Muscle layer of colon (tissue), 2 donors: Measurements from ENCODE around the gene OR1J1.

Experiments
- H3K27ac ChIP-seq: one replicate; pipeline ENCODE4 v1.7.0; 2013; ENCODE audit warnings: low read depth, mild to moderate bottlenecking, low read length, moderate library complexity
- H3K27me3 ChIP-seq, 2 donors: one replicate each; pipeline ENCODE4 v1.7.0; 2013; ENCODE audit warnings: low read length in 2 of 2, mild to moderate bottlenecking in 2 of 2; ENCODE audit not compliant: insufficient read depth in 2 of 2, control insufficient read depth in 1 of 2
- H3K36me3 ChIP-seq: one replicate; pipeline ENCODE4 v1.7.0; 2013; ENCODE audit warnings: mild to moderate bottlenecking, low read length; ENCODE audit not compliant: insufficient read depth
- H3K4me1 ChIP-seq: one replicate; pipeline ENCODE4 v1.7.0; 2013; ENCODE audit warnings: mild to moderate bottlenecking, low read length; ENCODE audit not compliant: insufficient read depth
- H3K4me3 ChIP-seq, 2 donors: one replicate each; pipeline ENCODE4 v1.7.0; 2013; ENCODE audit warnings: low read length in 2 of 2, low read depth in 1 of 2, mild to moderate bottlenecking in 1 of 2, moderate library complexity in 1 of 2
- H3K9ac ChIP-seq: one replicate; pipeline ENCODE4 v1.7.0; 2013; ENCODE audit warnings: low read length
- H3K9me3 ChIP-seq: one replicate; pipeline ENCODE4 v1.7.0; 2013; ENCODE audit warnings: mild to moderate bottlenecking, low read length
- donor health status: abdominal sarcoma.
- donor health status: Adenocarcinoma of cecum.

OR1J1 gene

GRCh38 chr9:122474561-122474960, 3.2 kb downstream of the OR1J1 start:
- H3K4me3 ChIP-seq = no peak overlapping the region
- no peak overlapping the region for H3K9ac ChIP-seq
- H3K27ac ChIP-seq = no peak overlapping the region
- no peaks in the 10 kb centered on the region for H3K36me3 ChIP-seq
- no peaks in the 10 kb centered on the region for H3K9me3 ChIP-seq
- H3K4me1 ChIP-seq = peaks cover 11% of the 10 kb centered on the region
- no peaks in the 10 kb centered on the region for H3K27me3 ChIP-seq

GRCh38 chr9:122468735-122469134, 9.0 kb downstream of the OR1J1 start:
- H3K9ac ChIP-seq = no peak overlapping the region
- H3K4me1 ChIP-seq = peaks cover 30% of the 10 kb centered on the region
- H3K27ac ChIP-seq = no peak overlapping the region
- H3K36me3 ChIP-seq = no peaks in the 10 kb centered on the region
- no peaks in the 10 kb centered on the region for H3K9me3 ChIP-seq
- no peaks in the 10 kb centered on the region for H3K27me3 ChIP-seq
- H3K4me3 ChIP-seq = no peak overlapping the region

DNA sequence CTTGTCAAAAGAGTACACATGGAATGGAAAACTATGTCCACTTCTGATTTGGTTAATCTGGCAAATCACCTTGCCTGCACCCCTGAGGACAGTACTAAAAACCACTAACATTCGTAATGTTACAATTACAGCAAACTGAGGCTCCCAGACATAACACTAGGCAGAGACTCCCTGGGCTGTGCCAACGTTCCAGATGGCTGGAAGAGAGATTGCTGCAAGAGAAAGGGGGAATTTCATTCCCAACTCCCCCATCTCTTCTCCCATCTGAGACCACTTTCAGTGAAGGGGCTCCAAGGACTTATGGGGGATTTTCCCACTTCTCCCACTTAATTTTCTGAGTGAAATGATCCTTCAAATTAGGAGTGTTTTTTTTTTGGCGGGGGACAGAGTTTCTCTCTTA, 11.3 kb downstream of the OR1J1 start:
- Histone ChIP-seq H3K9ac (no peak overlapping the region), H3K27me3 (no peaks in the 10 kb centered on the region), H3K4me1 (peaks cover 19% of the 10 kb centered on the region), H3K9me3 (no peaks in the 10 kb centered on the region), H3K4me3 (no peak overlapping the region), H3K36me3 (no peaks in the 10 kb centered on the region), H3K27ac (no peak overlapping the region)

DNA sequence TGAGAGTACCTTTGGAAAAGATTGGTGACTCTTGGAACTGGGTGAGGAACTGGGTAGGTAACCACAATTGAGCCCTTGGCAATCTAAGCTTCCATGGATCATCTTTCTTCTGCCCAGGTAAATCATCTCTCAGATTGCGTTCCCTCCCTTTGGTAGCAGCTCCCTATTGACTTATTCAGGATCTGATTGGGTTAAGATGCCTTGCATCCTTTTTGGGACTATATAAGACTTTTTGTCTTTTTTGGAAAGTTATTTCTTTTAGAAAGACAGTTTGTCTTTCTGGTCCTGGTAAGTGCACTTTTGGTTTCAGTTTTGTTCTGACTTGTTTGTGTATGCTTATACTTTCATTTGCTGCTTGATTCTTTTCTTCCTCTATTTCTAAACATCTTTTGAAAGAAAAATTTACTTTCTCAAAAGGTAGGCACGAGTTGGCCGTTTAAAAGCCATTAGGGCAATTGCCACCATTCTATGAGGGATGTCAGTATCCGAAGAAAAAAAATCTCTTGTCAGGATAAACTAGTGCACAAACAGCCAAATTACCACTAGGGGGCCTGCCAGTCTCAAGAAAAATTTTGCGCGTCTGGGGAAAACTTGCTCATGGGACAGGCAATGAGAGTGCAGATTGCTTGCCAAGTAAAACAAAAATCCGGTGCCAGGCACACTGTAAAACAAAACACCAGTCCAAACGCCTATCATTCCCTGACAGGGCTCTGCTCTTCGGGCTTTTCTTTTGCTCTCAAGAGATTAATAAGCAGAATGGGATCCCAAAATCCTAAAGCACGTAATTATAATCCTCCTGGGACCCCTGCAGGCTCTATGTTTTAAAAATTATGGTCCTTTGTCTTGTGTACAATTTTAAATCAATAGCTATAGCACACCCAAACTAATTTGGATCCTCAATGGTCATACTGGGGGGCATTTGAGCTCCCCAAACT, 12.8 kb downstream of the OR1J1 start:
- peak overlapping the region; percentile 31 for H3K9ac ChIP-seq
- no peak overlapping the region for H3K27ac ChIP-seq
- no peaks in the 10 kb centered on the region for H3K36me3 ChIP-seq
- peak overlapping the region in 1 of 2 donors; percentile 61 for H3K4me3 ChIP-seq
- H3K27me3 ChIP-seq = no peaks in the 10 kb centered on the region
- no peaks in the 10 kb centered on the region for H3K9me3 ChIP-seq
- peaks cover 19% of the 10 kb centered on the region for H3K4me1 ChIP-seq

DNA sequence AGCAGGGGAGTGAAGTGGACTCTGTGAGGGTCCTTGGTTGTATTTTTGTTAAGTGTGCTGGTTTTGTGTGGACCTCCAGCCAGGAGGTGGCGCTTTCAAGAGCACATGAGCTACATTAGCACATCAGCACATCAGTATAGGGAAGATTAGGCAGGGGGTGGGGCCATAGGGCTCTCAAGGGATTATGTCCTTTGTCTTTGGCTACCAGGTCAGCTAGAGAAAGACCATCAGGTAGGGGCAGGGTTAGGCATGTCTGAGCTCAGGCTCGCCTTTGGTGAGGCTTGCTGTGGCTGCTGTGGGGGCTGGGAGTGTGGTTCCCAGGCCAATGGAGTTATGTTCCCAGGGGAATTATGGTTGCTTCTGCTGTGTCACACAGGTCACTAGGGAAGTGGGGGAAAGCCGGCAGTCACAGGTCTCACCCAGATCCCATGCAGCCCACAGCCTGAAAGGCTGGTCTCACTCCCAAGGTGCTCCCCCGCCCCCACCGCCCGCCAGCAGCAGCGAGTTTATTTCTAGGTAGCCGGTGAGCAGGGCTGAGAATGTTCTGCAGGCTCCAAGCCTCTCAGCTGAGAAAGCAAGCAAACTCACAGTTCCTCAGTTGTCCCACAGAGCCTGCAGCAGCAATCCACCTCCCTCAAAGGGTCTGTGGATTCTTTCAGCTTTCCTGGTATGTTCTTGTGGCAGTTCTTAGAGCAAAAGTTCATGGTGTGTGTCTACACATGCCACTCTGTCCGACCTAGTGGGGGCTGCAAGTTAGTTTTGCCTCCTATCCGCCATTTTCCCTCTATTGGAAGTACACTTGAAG, 13.7 kb downstream of the OR1J1 start:
- peaks cover 19% of the 10 kb centered on the region for H3K4me1 ChIP-seq
- H3K27ac ChIP-seq = no peak overlapping the region
- H3K27me3 ChIP-seq = no peaks in the 10 kb centered on the region
- no peaks in the 10 kb centered on the region for H3K9me3 ChIP-seq
- H3K9ac ChIP-seq = peak overlapping the region; percentile 31
- no peaks in the 10 kb centered on the region for H3K36me3 ChIP-seq
- H3K4me3 ChIP-seq = peak overlapping the region in 1 of 2 donors; percentile 61

DNA sequence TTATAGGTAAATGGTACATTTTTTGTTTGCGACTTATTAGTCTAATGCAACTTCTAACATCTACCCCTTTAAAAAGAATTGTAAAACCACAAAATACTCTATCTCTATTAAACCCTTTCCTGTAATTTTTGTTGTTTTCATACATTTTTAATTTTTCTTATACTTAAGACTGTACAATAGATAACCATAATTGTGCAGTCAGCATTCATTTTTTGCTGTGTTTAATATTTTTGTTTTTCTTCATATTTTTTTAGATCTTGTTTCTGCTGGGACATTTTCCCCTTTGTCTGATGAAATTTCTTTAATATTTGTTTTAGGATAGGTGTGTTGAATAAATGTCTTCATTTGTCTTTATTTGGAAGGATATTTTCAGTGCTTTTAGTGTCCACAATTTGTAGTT, 19.9 kb downstream of the OR1J1 start:
- no peaks in the 10 kb centered on the region for H3K36me3 ChIP-seq
- no peak overlapping the region for H3K27ac ChIP-seq
- no peak overlapping the region for H3K4me3 ChIP-seq
- no peak overlapping the region for H3K9ac ChIP-seq
- no peaks in the 10 kb centered on the region for H3K27me3 ChIP-seq
- H3K4me1 ChIP-seq = peaks cover 3% of the 10 kb centered on the region
- H3K9me3 ChIP-seq = no peaks in the 10 kb centered on the region

DNA sequence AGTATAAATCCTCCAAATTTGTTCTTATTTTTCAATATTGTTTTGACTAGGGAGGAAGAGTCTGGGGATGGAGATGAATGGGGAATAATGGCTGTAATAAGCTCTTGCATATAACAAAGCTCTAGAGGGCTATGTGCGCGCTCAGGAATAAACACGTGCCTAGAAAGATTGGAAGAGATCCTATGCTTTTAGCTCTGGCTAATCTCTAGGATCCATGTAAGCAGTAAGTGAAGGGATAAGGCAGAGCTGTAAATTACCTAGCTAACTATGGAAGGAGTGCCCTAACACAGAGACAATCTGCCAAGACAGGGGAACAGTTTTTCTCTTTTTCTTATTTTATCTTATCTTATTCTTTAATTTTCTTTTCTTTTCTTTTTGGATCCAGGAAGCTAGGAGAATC, 21.6 kb downstream of the OR1J1 start:
- no peaks in the 10 kb centered on the region for H3K36me3 ChIP-seq
- H3K9me3 ChIP-seq = no peaks in the 10 kb centered on the region
- H3K4me1 ChIP-seq = peaks cover 3% of the 10 kb centered on the region
- peak overlapping the region; percentile 72 for H3K27ac ChIP-seq
- no peak overlapping the region for H3K9ac ChIP-seq
- no peaks in the 10 kb centered on the region for H3K27me3 ChIP-seq
- H3K4me3 ChIP-seq = no peak overlapping the region

GRCh38 chr9:122453677-122454135, 24.0 kb downstream of the OR1J1 start:
- no peak overlapping the region for H3K4me3 ChIP-seq
- no peaks in the 10 kb centered on the region for H3K27me3 ChIP-seq
- H3K9ac ChIP-seq = no peak overlapping the region
- no peak overlapping the region for H3K27ac ChIP-seq
- H3K36me3 ChIP-seq = no peaks in the 10 kb centered on the region
- no peaks in the 10 kb centered on the region for H3K9me3 ChIP-seq
- peaks cover 3% of the 10 kb centered on the region for H3K4me1 ChIP-seq

DNA sequence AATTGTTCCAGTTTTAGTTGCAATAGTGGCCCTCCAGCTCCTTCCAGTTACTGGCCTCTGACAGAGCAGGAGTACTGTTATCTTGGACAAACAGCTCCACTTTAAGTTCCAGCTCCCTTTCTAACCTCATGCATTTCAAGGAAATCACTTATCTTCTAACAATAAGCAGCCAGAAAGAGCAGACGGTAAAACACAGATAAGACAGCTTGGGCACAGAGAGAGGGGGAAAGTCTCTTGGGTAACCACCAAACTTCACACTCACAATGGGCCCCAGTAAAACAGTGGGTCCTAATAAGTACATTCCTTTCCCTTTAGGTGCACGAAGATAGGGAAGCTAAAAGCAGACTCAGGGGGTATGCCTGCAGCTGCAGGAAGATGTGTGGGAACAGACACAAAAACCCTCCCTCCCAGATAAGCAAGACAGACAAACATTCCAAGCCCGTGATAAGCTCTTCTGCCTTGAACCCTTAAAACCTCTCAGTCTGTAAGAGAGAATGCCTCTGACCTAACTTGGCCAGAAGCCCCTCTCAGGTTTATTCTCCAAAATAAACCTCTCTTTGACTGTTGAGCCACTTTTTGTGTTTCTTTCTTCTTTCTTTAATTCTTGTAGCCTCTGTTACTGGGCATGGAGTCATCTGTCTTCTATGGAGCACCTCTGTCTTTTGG, 30.8 kb downstream of the OR1J1 start:
- Histone ChIP-seq H3K4me1 (peaks cover 5% of the 10 kb centered on the region), H3K27ac (no peak overlapping the region), H3K9me3 (no peaks in the 10 kb centered on the region), H3K4me3 (no peak overlapping the region), H3K27me3 (no peaks in the 10 kb centered on the region), H3K36me3 (no peaks in the 10 kb centered on the region), H3K9ac (no peak overlapping the region)

GRCh38 chr9:122445155-122445749, 32.5 kb downstream of the OR1J1 start:
- Histone ChIP-seq H3K36me3 (no peaks in the 10 kb centered on the region), H3K9ac (no peak overlapping the region), H3K4me3 (no peak overlapping the region), H3K27me3 (no peaks in the 10 kb centered on the region), H3K27ac (no peak overlapping the region), H3K4me1 (peaks cover 5% of the 10 kb centered on the region), H3K9me3 (no peaks in the 10 kb centered on the region)
